K562 (cell line): ENCODE results near the gene NME7. TPM values are rescaled to one million over a fixed set of nuclear protein-coding genes. Genes with fewer than 3 reads are reported as not detected.
A peak's percentile ranks its signal among the peaks of the same experiment; 100 is the strongest.

Source experiments
- ATAC-seq: fragments of 200-7000 bp; cut with Tn5 transposase; 3 replicates; pipeline ENCODE4 v1.9.1; 2020; ENCODE audit warnings: moderate library complexity
- BruUV-seq: library from RNA; stranded (reverse); fragments of 400-500 nt; replicated peaks from 2 replicates; lab custom pipeline; 2021; lab: Mats Ljungman, UMichigan
- CTCF ChIA-PET: fragments of 300-600 bp; formaldehyde crosslinking; extraction: SDS; loops from one replicate; lab custom pipeline; 2021; ENCODE audit warnings: low intra/inter-chr PET ratio; lab: Yijun Ruan, JAX
- POLR2A ChIA-PET: fragments of 300-600, 350-650 bp; sonication (Branson Sonifier 250); formaldehyde crosslinking; extraction: SDS; loops from one replicate; lab custom pipeline; 2021; ENCODE audit warnings: antibody characterized with exemption, inconsistent platforms; lab: Yijun Ruan, JAX
- DNase-seq, 4 experiments: peaks; one replicate each; pipeline versions ENCODE4 v3.0.0 to v3.0.0-alpha.2; 2011 to 2018; ENCODE audit warnings: low spot score in 3 of 4, mixed read lengths in 3 of 4; ENCODE audit errors: extremely low read depth in 1 of 4
- FAIRE-seq: peaks from 2 replicates; lab custom pipeline; 2011; peaks lifted over from hg19 to GRCh38; lab: Jason Lieb, UNC
- H2AFZ ChIP-seq: 2 replicates; pipeline ENCODE4 v1.6.0; 2011; ENCODE audit warnings: low read depth, low read length, control low read depth, inconsistent platforms
- H3K27ac ChIP-seq: fragments of 200-600 bp; 3 replicates; pipeline ENCODE4 v1.8.0; 2011; ENCODE audit warnings: low read depth, mild to moderate bottlenecking, control low read depth, inconsistent platforms, low read length, moderate library complexity, mixed read lengths; ENCODE audit errors: extremely low read depth
- H3K27me3 ChIP-seq, 2 experiments: fragments of 300-600 bp in 1 of 2; 2 replicates in 1 of 2; 3 replicates in 1 of 2; pipeline versions ENCODE4 v1.6.0 to v1.8.0; 2011; ENCODE audit warnings: inconsistent platforms in 2 of 2, low read length in 2 of 2, mild to moderate bottlenecking in 1 of 2, mixed read lengths in 1 of 2, moderate library complexity in 1 of 2; ENCODE audit not compliant: control insufficient read depth in 2 of 2, insufficient read depth in 2 of 2
- H3K36me3 ChIP-seq: fragments of 300-600 bp; 3 replicates; pipeline ENCODE4 v1.8.0; 2011; ENCODE audit warnings: mild to moderate bottlenecking, low read length, inconsistent platforms; ENCODE audit not compliant: control insufficient read depth, insufficient read depth
- H3K4me1 ChIP-seq, 2 experiments: fragments of 200-600 bp in 1 of 2; replicated peaks in 1 of 2; 2 replicates in 1 of 2; 3 replicates in 1 of 2; pipeline versions ENCODE4 v1.5.1 to v1.8.0; 2011; ENCODE audit warnings: inconsistent platforms in 2 of 2, low read length in 2 of 2, mild to moderate bottlenecking in 1 of 2, mixed read lengths in 1 of 2, moderate library complexity in 1 of 2; ENCODE audit not compliant: control insufficient read depth in 2 of 2, insufficient read depth in 2 of 2
- H3K4me2 ChIP-seq: 2 replicates; pipeline ENCODE4 v1.6.1; 2011; ENCODE audit warnings: low read length, control low read depth, inconsistent platforms, mixed read lengths; ENCODE audit not compliant: insufficient read depth
- H3K4me3 ChIP-seq: fragments of 200-600 bp; sonication (generic), shearing (Covaris generic); 2 replicates; pipeline ENCODE4 v1.5.1; 2016; ENCODE audit warnings: control low read depth, inconsistent platforms
- H3K79me2 ChIP-seq: fragments of 200-600 bp; 3 replicates; pipeline ENCODE4 v1.8.0; 2011; ENCODE audit warnings: low read length, inconsistent platforms; ENCODE audit not compliant: control insufficient read depth, insufficient read depth
- H3K9ac ChIP-seq, 2 experiments: 2 replicates each; pipeline versions ENCODE4 v1.6.0 to v1.6.1; 2011; ENCODE audit warnings: low read depth in 2 of 2, low read length in 2 of 2, control low read depth in 1 of 2, inconsistent platforms in 1 of 2, mild to moderate bottlenecking in 1 of 2, mixed read lengths in 1 of 2; ENCODE audit not compliant: insufficient read depth in 1 of 2
- H3K9me1 ChIP-seq: one replicate; pipeline ENCODE4 v1.6.0; 2011; ENCODE audit warnings: inconsistent platforms, mild to moderate bottlenecking, low read length, moderate library complexity; ENCODE audit not compliant: control insufficient read depth, insufficient read depth
- H3K9me3 ChIP-seq: replicated peaks from 2 replicates; pipeline ENCODE4 v1.5.1; 2011; ENCODE audit warnings: low read depth, low read length, inconsistent platforms; ENCODE audit not compliant: control insufficient read depth, insufficient read depth
- H4K20me1 ChIP-seq: replicated peaks from 2 replicates; pipeline ENCODE4 v1.6.1; 2011; ENCODE audit warnings: low read length, inconsistent platforms, mixed read lengths; ENCODE audit not compliant: control insufficient read depth, insufficient read depth
- ATF3 ChIP-seq, 2 experiments: fragments of 450-650 bp in 1 of 2; sonication (generic) in 1 of 2; formaldehyde crosslinking in 1 of 2; IDR thresholded peaks in 1 of 2; conservative IDR thresholded peaks in 1 of 2; 2 replicates each; pipeline versions ENCODE4 v1.6.1 to v1.8.1; 2016 to 2023; ENCODE audit warnings: mild to moderate bottlenecking in 2 of 2, moderate library complexity in 2 of 2, inconsistent platforms in 1 of 2, missing genetic modification reagents in 1 of 2
- CEBPB ChIP-seq: fragments of 450-650 bp; IDR thresholded peaks from 2 replicates; pipeline ENCODE4 v1.6.1; 2016; ENCODE audit warnings: missing genetic modification characterization, missing compliant biosample characterization
- CEBPG ChIP-seq, 3 experiments: fragments of 200-800 bp in 1 of 3; sonication (Bioruptor generic) in 1 of 3; sonication (generic) in 1 of 3; formaldehyde crosslinking in 1 of 3; IDR thresholded peaks in 2 of 3; conservative IDR thresholded peaks in 1 of 3; 2 replicates each; pipeline versions ENCODE4 v1.6.1 to v1.8.0; 2016 to 2022; ENCODE audit warnings: missing compliant biosample characterization in 2 of 3, missing genetic modification characterization in 2 of 3, mild to moderate bottlenecking in 1 of 3, missing genetic modification reagents in 1 of 3
- EGR1 ChIP-seq: fragments of 450-650 bp; conservative IDR thresholded peaks from 2 replicates; pipeline ENCODE4 v1.6.1; 2017; ENCODE audit warnings: mild to moderate bottlenecking
- ESRRB ChIP-seq: fragments of 250-450 bp; sonication (Bioruptor Pico); IDR thresholded peaks from 2 replicates; pipeline ENCODE4 v1.5.0; 2020; ENCODE audit warnings: mild to moderate bottlenecking, moderate library complexity, borderline replicate concordance
- EWSR1 ChIP-seq: fragments of 450-650 bp; IDR thresholded peaks from 2 replicates; pipeline ENCODE4 v1.6.1; 2018; ENCODE audit warnings: borderline replicate concordance, mild to moderate bottlenecking, low read depth, moderate library complexity; ENCODE audit not compliant: partially characterized antibody
- EZH2 ChIP-seq: IDR thresholded peaks from 2 replicates; pipeline ENCODE4 v1.6.1; 2012; ENCODE audit warnings: low read depth, mild to moderate bottlenecking, inconsistent platforms, low read length, borderline replicate concordance
- FOSL1 ChIP-seq: fragments of 200-800 bp; sonication (Bioruptor generic); conservative IDR thresholded peaks from 2 replicates; pipeline ENCODE4 v1.6.1; 2016; ENCODE audit warnings: missing genetic modification characterization, missing compliant biosample characterization
- FUS ChIP-seq: fragments of 200-400 bp; formaldehyde crosslinking; optimal IDR thresholded peaks from 2 replicates; pipeline ENCODE3; 2017; ENCODE audit warnings: low read depth, low read length
- HBP1 ChIP-seq: fragments of 450-650 bp; formaldehyde crosslinking; IDR thresholded peaks from 2 replicates; pipeline ENCODE4 v1.4.0; 2022; ENCODE audit warnings: missing genetic modification characterization
- JUND ChIP-seq, 2 experiments: IDR thresholded peaks; 2 replicates in 1 of 2; 3 replicates in 1 of 2; pipeline ENCODE4 v1.6.1; 2011; ENCODE audit warnings: borderline replicate concordance in 2 of 2, low read depth in 2 of 2, low read length in 2 of 2, improper control_type of control experiment in 1 of 2, missing biosample characterization in 1 of 2, missing genetic modification characterization in 1 of 2, missing genetic modification reagents in 1 of 2
- MXI1 ChIP-seq: IDR thresholded peaks from 2 replicates; pipeline ENCODE4 v1.6.1; 2011; ENCODE audit warnings: low read depth, mild to moderate bottlenecking, improper control_type of control experiment, low read length
- NFE2 ChIP-seq: IDR thresholded peaks from 2 replicates; pipeline ENCODE4 v1.6.1; 2014; ENCODE audit warnings: antibody characterized with exemption, low read depth
- NR1H2 ChIP-seq: sonication (generic); formaldehyde crosslinking; IDR thresholded peaks from 2 replicates; pipeline ENCODE4 v1.4.0; 2020; ENCODE audit warnings: mild to moderate bottlenecking, missing genetic modification reagents
- SMARCA4 ChIP-seq: fragments of 450-650 bp; IDR thresholded peaks from 2 replicates; pipeline ENCODE4 v1.6.1; 2016
- TRIM24 ChIP-seq, 2 experiments: fragments of 450-650 bp; IDR thresholded peaks; 2 replicates each; pipeline ENCODE4 v1.6.1; 2016
- ZBTB2 ChIP-seq: fragments of 450-650 bp; IDR thresholded peaks from 2 replicates; pipeline ENCODE4 v1.6.1; 2016; ENCODE audit warnings: antibody characterized with exemption
- ZNF124 ChIP-seq: sonication (generic); formaldehyde crosslinking; IDR thresholded peaks from 2 replicates; pipeline ENCODE4 v1.8.1; 2022; ENCODE audit warnings: missing genetic modification reagents
- WGBS: fragments of 100-300 bp; shearing (Covaris generic); methylation state at CpG from one replicate; pipeline ENCODE4 v1.1.6; 2016; ENCODE audit warnings: low coverage, mixed read lengths; ENCODE audit not compliant: insufficient coverage; ENCODE audit errors: missing lambda C conversion rate; 5-methylcytosine and 5-hydroxymethylcytosine counted together
- in situ Hi-C: fragments of 300-500 bp; cut with MboI; formaldehyde crosslinking; loops from 4 replicates; pipeline ENCODE4 v1.15.0; 2018; ENCODE audit warnings: inconsistent platforms, mixed read lengths
- intact Hi-C: fragments of 100-400 bp; cut with micrococcal nuclease; formaldehyde crosslinking; loops from 2 replicates; pipeline ENCODE4 v1.14.2; 2022
- polyA plus RNA-seq, 8 experiments: library from polyadenylated mRNA; depleted of rRNA in 4 of 8; stranded (reverse) in 5 of 8; unstranded in 3 of 8; fragments of >200 nt; fragmentation: Nextera tagmentation in 2 of 8; fragmentation: Illumina TruSeq in 1 of 8; extraction: Ambion mirVana in 2 of 8; extraction: Trizol in 1 of 8; gene quantifications; 2 replicates each; pipeline versions ENCODE4 v1.2.1 to v1.2.3, GENCODE V29; 2011 to 2014; ENCODE audit warnings: inconsistent platforms in 1 of 8, missing spikeins in 1 of 8
- total RNA-seq, 7 experiments: library from RNA; depleted of rRNA in 6 of 7; stranded (reverse); fragments of >200 nt in 6 of 7; fragmentation: Illumina TruSeq in 2 of 7; extraction: Trizol in 2 of 7; gene quantifications; 2 replicates each; pipeline versions ENCODE4 v1.2.1 to v1.2.3, GENCODE V29; 2011 to 2021; ENCODE audit warnings: low replicate concordance in 1 of 7

NME7 gene
- total and polyA plus RNA-seq, 9 of the 15 experiments (the other 6 are each of a cell fraction or from before 2014, with no cell fraction given) = 7.9 to 43.2 (median 23.9) TPM

GRCh38 chr1:169322138-169322537, 45.5 kb downstream of the NME7 start (continued):
- no peak for TF ChIP-seq ZBTB2
- TF ChIP-seq HBP1 (CRISPR knock-in tag) = no peak
- no peak for TF ChIP-seq EGR1
- no peak for TF ChIP-seq EWSR1
- no peak for TF ChIP-seq NR1H2 (CRISPR knock-in tag)
- no peak for TF ChIP-seq FUS
- TF ChIP-seq ESRRB = no peak

DNA sequence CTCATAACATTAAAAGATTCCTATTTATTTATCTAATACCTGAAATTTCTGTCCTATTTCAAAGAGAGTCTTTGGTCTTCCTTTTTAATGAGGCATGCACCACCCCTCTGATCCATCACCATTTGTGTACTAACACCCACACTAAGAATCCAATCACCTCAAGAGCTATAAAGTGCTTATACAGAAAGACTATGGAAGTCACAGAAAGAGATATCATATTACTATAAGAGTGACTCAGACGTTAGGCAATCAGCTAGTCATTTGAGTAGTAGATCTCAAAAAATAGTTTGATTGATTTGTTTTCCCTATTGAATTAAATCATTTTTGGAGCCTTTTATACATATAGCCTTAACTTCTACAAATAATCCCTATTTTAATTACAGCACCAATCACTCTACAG, 46.1 kb downstream of the NME7 start:
- H3K27me3 ChIP-seq = no peaks in the 10 kb centered on the region
- no peaks in the 10 kb centered on the region for H4K20me1 ChIP-seq
- H3K9me1 ChIP-seq = no peaks in the 10 kb centered on the region
- no peaks in the 10 kb centered on the region for H3K36me3 ChIP-seq
- no peak for DNase-seq
- no peak overlapping the region for H3K9ac ChIP-seq
- no peaks in the 10 kb centered on the region; the same call in 2 of the 3 replicates for H3K79me2 ChIP-seq
- FAIRE-seq = no peak
- H2AFZ ChIP-seq = no peak overlapping the region
- no peak overlapping the region for H3K4me2 ChIP-seq
- BruUV-seq = no TSS peak
- intact Hi-C loops (no loop called here), in situ Hi-C loops (no loop called here)
- H3K4me3 ChIP-seq = no peak overlapping the region
- POLR2A ChIA-PET = interaction anchor here (0.7 kb wide), 1 partner anchor 419 kb away, joined by 3 read pairs; no protein-coding TSS in a partner anchor
- H3K9me3 ChIP-seq = no peaks in the 10 kb centered on the region
- no peak overlapping the region for H3K27ac ChIP-seq
- peak; percentile 58; the same call in 1 of the 3 replicates for ATAC-seq
- CTCF ChIA-PET = no interaction called here
- 4% methylated on average over 1 of the region's 1 CpG for WGBS
- peaks cover 0 to 10% of the 10 kb centered on the region in 2 experiments; a peak in 2 of 5 replicates for H3K4me1 ChIP-seq
- TF ChIP-seq MXI1 (no peak), JUND (IDR thresholded peaks at IDR 0.05; ENCODE audit: borderline replicate concordance, low read depth, low read length) (peak; percentile 48; the same call in 1 of the 2 replicates), JUND (tag; IDR thresholded peaks at IDR 0.05; ENCODE audit: borderline replicate concordance, low read depth, low read length) (peak; percentile 41; the same call in 1 of the 3 replicates), NFE2 (no peak), EZH2 (no peak), CEBPG (CRISPR knock-in tag; IDR thresholded peaks at IDR 0.05) (no peak), CEBPG (tag; conservative IDR thresholded peaks at IDR 0.05 in 1 of 2, IDR thresholded peaks at IDR 0.05 in 1 of 2) (peak in 1 of 2 experiments; percentile 70; a peak in 2 of 4 replicates), ATF3 (IDR thresholded peaks at IDR 0.05) (peak; percentile 71), ATF3 (CRISPR knock-in tag; conservative IDR thresholded peaks at IDR 0.05) (no peak), TRIM24 (IDR thresholded peaks at IDR 0.05) (peak in 1 of 2 experiments; percentile 22; a peak in 1 of 4 replicates), CEBPB (tag) (peak; percentile 81), SMARCA4 (peak; percentile 26; the same call in 1 of the 2 replicates), ZNF124 (CRISPR knock-in tag) (no peak), FOSL1 (tag) (peak; percentile 54; the same call in 1 of the 2 replicates)
